Measurements from ENCODE around the gene CD46. TPM values are rescaled to one million over a fixed set of nuclear protein-coding genes. Genes with fewer than 3 reads are reported as not detected.
A peak's percentile ranks its signal among the peaks of the same experiment; 100 is the strongest.
"Not testable (repeated sequence)": the region's sequence is repeated elsewhere in the genome, so short reads cannot be mapped to it uniquely, and the experiment has no call there.

The CD46 gene
- total RNA-seq, 2 donors from 2014 or later: 44.9 to 85.4 TPM

- H3K4me3 ChIP-seq: peak overlapping the region; percentile 74 to 82
- peaks cover 0 to 70% of the 10 kb centered on the region in 2 donors for H3K4me1 ChIP-seq
- H3K9me3 ChIP-seq: no peaks in the 10 kb centered on the region
- no peak for TF ChIP-seq CTCF (IDR thresholded peaks at IDR 0.05)
- no peak for DNase-seq (ENCODE audit: low spot score)
- H3K27ac ChIP-seq: peak overlapping the region; percentile 87 to 89
- H3K27me3 ChIP-seq: no peaks in the 10 kb centered on the region
- no peaks in the 10 kb centered on the region for H3K36me3 ChIP-seq
Measured at GRCh38 chr1:207750631-207751305, 1.1 kb upstream of the CD46 start.

GRCh38 chr1:207751463-207751789, 428 bp upstream of the CD46 start:
- Histone ChIP-seq H3K27ac (peak overlapping the region; percentile 87 to 89), H3K4me3 (peak overlapping the region; percentile 74 to 82), H3K4me1 (peaks cover 0 to 76% of the 10 kb centered on the region in 2 donors)
- not testable (repeated sequence) for DNase-seq (ENCODE audit: low spot score); H3K9me3 ChIP-seq; H3K27me3 ChIP-seq; H3K36me3 ChIP-seq

- no peaks in the 10 kb centered on the region for H3K27me3 ChIP-seq
- H3K4me3 ChIP-seq: peak overlapping the region; percentile 74 to 82
- DNase-seq (ENCODE audit: low spot score): no peak
- H3K27ac ChIP-seq: peak overlapping the region; percentile 87 to 89
- H3K36me3 ChIP-seq: peaks cover 3% of the 10 kb centered on the region
- no peaks in the 10 kb centered on the region for H3K9me3 ChIP-seq
- peaks cover 0 to 76% of the 10 kb centered on the region in 2 donors for H3K4me1 ChIP-seq
- no peak for TF ChIP-seq CTCF (IDR thresholded peaks at IDR 0.05)
Measured at GRCh38 chr1:207752456-207752998, 673 bp downstream of the CD46 start.

- H3K36me3 ChIP-seq: peaks cover 11% of the 10 kb centered on the region
- no peaks in the 10 kb centered on the region for H3K27me3 ChIP-seq
- no peak overlapping the region for H3K4me3 ChIP-seq
- no peak overlapping the region for H3K27ac ChIP-seq
- no peak for TF ChIP-seq CTCF (IDR thresholded peaks at IDR 0.05)
- DNase-seq (ENCODE audit: low spot score): no peak
- H3K4me1 ChIP-seq: peaks cover 0 to 67% of the 10 kb centered on the region in 2 donors
- no peaks in the 10 kb centered on the region for H3K9me3 ChIP-seq
Measured at GRCh38 chr1:207753611-207754010, 1.8 kb downstream of the CD46 start.

- H3K27me3 ChIP-seq: no peaks in the 10 kb centered on the region
- no peaks in the 10 kb centered on the region for H3K9me3 ChIP-seq
- H3K4me3 ChIP-seq: no peak overlapping the region
- H3K4me1 ChIP-seq: peaks cover 0 to 63% of the 10 kb centered on the region in 2 donors
- TF ChIP-seq CTCF (IDR thresholded peaks at IDR 0.05): no peak
- no peak for DNase-seq (ENCODE audit: low spot score)
- no peak overlapping the region for H3K27ac ChIP-seq
- peaks cover 12% of the 10 kb centered on the region for H3K36me3 ChIP-seq
Measured at GRCh38 chr1:207754011-207754410, 2.2 kb downstream of the CD46 start.

GRCh38 chr1:207754974-207755700, 3.3 kb downstream of the CD46 start:
- H3K4me3 ChIP-seq: no peak overlapping the region
- peaks cover 23% of the 10 kb centered on the region for H3K36me3 ChIP-seq
- H3K4me1 ChIP-seq: peaks cover 0 to 53% of the 10 kb centered on the region in 2 donors
- TF ChIP-seq CTCF (IDR thresholded peaks at IDR 0.05): no peak
- DNase-seq (ENCODE audit: low spot score): no peak
- H3K27me3 ChIP-seq: no peaks in the 10 kb centered on the region
- no peak overlapping the region for H3K27ac ChIP-seq
- H3K9me3 ChIP-seq: no peaks in the 10 kb centered on the region

All from right atrium auricular region (tissue), 2 donors.